ENCODE results near the gene ANO3.

ANO3 gene

GRCh38 chr11:26420331-26420730, 88.4 kb downstream of the ANO3 start:
- no peak overlapping the region for H3K9ac ChIP-seq (ENCODE audit: insufficient read length, low read depth)
- no peak overlapping the region for H3K4me3 ChIP-seq (ENCODE audit: insufficient read length, low read depth)
- no peaks in the 10 kb centered on the region for H3K36me3 ChIP-seq (ENCODE audit: insufficient read depth, insufficient read length, low read length)
- H3K4me1 ChIP-seq (ENCODE audit: insufficient read depth, insufficient read length), result no peaks in the 10 kb centered on the region
- no peaks in the 10 kb centered on the region for H3K27me3 ChIP-seq (ENCODE audit: insufficient read depth, insufficient read length)
- TF ChIP-seq ZNF274 (IDR thresholded peaks at IDR 0.05; ENCODE audit: low read depth, low read length) (no peak), SUZ12 (IDR thresholded peaks at IDR 0.05; ENCODE audit: extremely low read depth, insufficient read depth, insufficient read length) (no peak), YY1 (IDR thresholded peaks at IDR 0.05; ENCODE audit: insufficient read depth, insufficient read length) (no peak)
- DNase-seq (ENCODE audit: low read depth, low spot score), result peak; percentile 2
- H3K9me3 ChIP-seq (ENCODE audit: insufficient read depth, low read length), result no peaks in the 10 kb centered on the region

- H3K27me3 ChIP-seq (ENCODE audit: insufficient read depth, insufficient read length), result no peaks in the 10 kb centered on the region
- H3K4me3 ChIP-seq (ENCODE audit: insufficient read length, low read depth), result no peak overlapping the region
- no peak for TF ChIP-seq YY1 (IDR thresholded peaks at IDR 0.05; ENCODE audit: insufficient read depth, insufficient read length)
- no peak for TF ChIP-seq ZNF274 (IDR thresholded peaks at IDR 0.05; ENCODE audit: low read depth, low read length)
- no peak for TF ChIP-seq SUZ12 (IDR thresholded peaks at IDR 0.05; ENCODE audit: extremely low read depth, insufficient read depth, insufficient read length)
- H3K9ac ChIP-seq (ENCODE audit: insufficient read length, low read depth), result no peak overlapping the region
- no peaks in the 10 kb centered on the region for H3K36me3 ChIP-seq (ENCODE audit: insufficient read depth, insufficient read length, low read length)
- H3K4me1 ChIP-seq (ENCODE audit: insufficient read depth, insufficient read length), result no peaks in the 10 kb centered on the region
- H3K9me3 ChIP-seq (ENCODE audit: insufficient read depth, low read length), result no peaks in the 10 kb centered on the region
- no peak for DNase-seq (ENCODE audit: low read depth, low spot score)
These were observed 92.3 kb downstream of the ANO3 start for GRCh38 chr11:26424255-26424654.

GRCh38 chr11:26439854-26440253, 107.9 kb downstream of the ANO3 start:
- no peaks in the 10 kb centered on the region for H3K36me3 ChIP-seq (ENCODE audit: insufficient read depth, insufficient read length, low read length)
- no peak for TF ChIP-seq ZNF274 (IDR thresholded peaks at IDR 0.05; ENCODE audit: low read depth, low read length)
- TF ChIP-seq YY1 (IDR thresholded peaks at IDR 0.05; ENCODE audit: insufficient read depth, insufficient read length), result no peak
- no peak for TF ChIP-seq SUZ12 (IDR thresholded peaks at IDR 0.05; ENCODE audit: extremely low read depth, insufficient read depth, insufficient read length)
- no peak for DNase-seq (ENCODE audit: low read depth, low spot score)
- H3K4me3 ChIP-seq (ENCODE audit: insufficient read length, low read depth), result no peak overlapping the region
- H3K9me3 ChIP-seq (ENCODE audit: insufficient read depth, low read length), result no peaks in the 10 kb centered on the region
- H3K9ac ChIP-seq (ENCODE audit: insufficient read length, low read depth), result no peak overlapping the region
- no peaks in the 10 kb centered on the region for H3K4me1 ChIP-seq (ENCODE audit: insufficient read depth, insufficient read length)
- no peaks in the 10 kb centered on the region for H3K27me3 ChIP-seq (ENCODE audit: insufficient read depth, insufficient read length)

GRCh38 chr11:26442131-26442530, 110.2 kb downstream of the ANO3 start:
- Histone ChIP-seq H3K9ac (ENCODE audit: insufficient read length, low read depth) (no peak overlapping the region), H3K9me3 (ENCODE audit: insufficient read depth, low read length) (no peaks in the 10 kb centered on the region), H3K4me3 (ENCODE audit: insufficient read length, low read depth) (no peak overlapping the region), H3K27me3 (ENCODE audit: insufficient read depth, insufficient read length) (no peaks in the 10 kb centered on the region), H3K36me3 (ENCODE audit: insufficient read depth, insufficient read length, low read length) (no peaks in the 10 kb centered on the region), H3K4me1 (ENCODE audit: insufficient read depth, insufficient read length) (no peaks in the 10 kb centered on the region)
- no peak for TF ChIP-seq SUZ12 (IDR thresholded peaks at IDR 0.05; ENCODE audit: extremely low read depth, insufficient read depth, insufficient read length)
- TF ChIP-seq YY1 (IDR thresholded peaks at IDR 0.05; ENCODE audit: insufficient read depth, insufficient read length), result no peak
- no peak for TF ChIP-seq ZNF274 (IDR thresholded peaks at IDR 0.05; ENCODE audit: low read depth, low read length)
- DNase-seq (ENCODE audit: low read depth, low spot score), result no peak

- H3K27me3 ChIP-seq (ENCODE audit: insufficient read depth, insufficient read length), result no peaks in the 10 kb centered on the region
These were observed 111.7 kb downstream of the ANO3 start for GRCh38 chr11:26443617-26444016.

GRCh38 chr11:26457636-26458035, 125.7 kb downstream of the ANO3 start:
- Histone ChIP-seq H3K9ac (ENCODE audit: insufficient read length, low read depth) (no peak overlapping the region), H3K27me3 (ENCODE audit: insufficient read depth, insufficient read length) (no peaks in the 10 kb centered on the region), H3K9me3 (ENCODE audit: insufficient read depth, low read length) (no peaks in the 10 kb centered on the region), H3K4me3 (ENCODE audit: insufficient read length, low read depth) (no peak overlapping the region), H3K4me1 (ENCODE audit: insufficient read depth, insufficient read length) (no peaks in the 10 kb centered on the region), H3K36me3 (ENCODE audit: insufficient read depth, insufficient read length, low read length) (no peaks in the 10 kb centered on the region)
- TF ChIP-seq YY1 (IDR thresholded peaks at IDR 0.05; ENCODE audit: insufficient read depth, insufficient read length) (no peak), SUZ12 (IDR thresholded peaks at IDR 0.05; ENCODE audit: extremely low read depth, insufficient read depth, insufficient read length) (no peak), ZNF274 (IDR thresholded peaks at IDR 0.05; ENCODE audit: low read depth, low read length) (no peak)
- DNase-seq (ENCODE audit: low read depth, low spot score), result no peak

More at GRCh38 chr11:26443617-26444016, 111.7 kb downstream of the ANO3 start:
- no peaks in the 10 kb centered on the region for H3K4me1 ChIP-seq (ENCODE audit: insufficient read depth, insufficient read length)
- no peak for DNase-seq (ENCODE audit: low read depth, low spot score)
- H3K4me3 ChIP-seq (ENCODE audit: insufficient read length, low read depth), result no peak overlapping the region
- H3K9ac ChIP-seq (ENCODE audit: insufficient read length, low read depth), result no peak overlapping the region
- H3K36me3 ChIP-seq (ENCODE audit: insufficient read depth, insufficient read length, low read length), result no peaks in the 10 kb centered on the region
- TF ChIP-seq ZNF274 (IDR thresholded peaks at IDR 0.05; ENCODE audit: low read depth, low read length) (no peak), SUZ12 (IDR thresholded peaks at IDR 0.05; ENCODE audit: extremely low read depth, insufficient read depth, insufficient read length) (no peak), YY1 (IDR thresholded peaks at IDR 0.05; ENCODE audit: insufficient read depth, insufficient read length) (no peak)
- H3K9me3 ChIP-seq (ENCODE audit: insufficient read depth, low read length), result no peaks in the 10 kb centered on the region

GRCh38 chr11:26465274-26465673, 133.3 kb downstream of the ANO3 start:
- no peak for TF ChIP-seq ZNF274 (IDR thresholded peaks at IDR 0.05; ENCODE audit: low read depth, low read length)
- no peak for TF ChIP-seq YY1 (IDR thresholded peaks at IDR 0.05; ENCODE audit: insufficient read depth, insufficient read length)
- no peak for TF ChIP-seq SUZ12 (IDR thresholded peaks at IDR 0.05; ENCODE audit: extremely low read depth, insufficient read depth, insufficient read length)
- Histone ChIP-seq H3K27me3 (ENCODE audit: insufficient read depth, insufficient read length) (no peaks in the 10 kb centered on the region), H3K9ac (ENCODE audit: insufficient read length, low read depth) (no peak overlapping the region), H3K9me3 (ENCODE audit: insufficient read depth, low read length) (no peaks in the 10 kb centered on the region), H3K4me3 (ENCODE audit: insufficient read length, low read depth) (no peak overlapping the region), H3K4me1 (ENCODE audit: insufficient read depth, insufficient read length) (no peaks in the 10 kb centered on the region), H3K36me3 (ENCODE audit: insufficient read depth, insufficient read length, low read length) (no peaks in the 10 kb centered on the region)
- no peak for DNase-seq (ENCODE audit: low read depth, low spot score)

Data from NT2/D1 (cell line).